Gastrocnemius medialis (tissue), 4 donors: ENCODE measurements around the gene TNNT3. TPM values are rescaled to one million over a fixed set of nuclear protein-coding genes. Genes with fewer than 3 reads are reported as not detected.

Experiments used
- ATAC-seq, 2 donors: fragments of 150-250 bp; one replicate each; pipeline ENCODE4 v1.9.1; 2016
- DNase-seq, 2 donors: peaks; one replicate each; pipeline ENCODE4 v3.0.0-alpha.2; 2019
- H3K27ac ChIP-seq, 4 donors: fragments of 200-600 bp; sonication (generic); 1 replicate in 1 of 4; 2 replicates in 3 of 4; pipeline ENCODE4 v1.5.1; 2016 to 2018; ENCODE audit warnings: mild to moderate bottlenecking in 2 of 4, moderate library complexity in 1 of 4
- H3K27me3 ChIP-seq, 3 donors: fragments of 200-600 bp; sonication (generic) in 2 of 3; 1 replicate in 1 of 3; 2 replicates in 2 of 3; pipeline versions ENCODE4 v1.5.1 to v1.6.0; 2016 to 2019; ENCODE audit warnings: mild to moderate bottlenecking in 1 of 3, moderate library complexity in 1 of 3
- H3K36me3 ChIP-seq, 2 donors: fragments of 200-600 bp; sonication (generic) in 1 of 2; one replicate each; pipeline ENCODE4 v1.5.1; 2017 to 2018
- H3K4me1 ChIP-seq, 2 donors: fragments of 200-600 bp; sonication (generic) in 1 of 2; one replicate each; pipeline ENCODE4 v1.5.1; 2016 to 2017; ENCODE audit warnings: mild to moderate bottlenecking in 2 of 2
- H3K4me3 ChIP-seq, 4 donors: fragments of 200-600 bp; sonication (generic) in 3 of 4; 1 replicate in 1 of 4; 2 replicates in 3 of 4; pipeline ENCODE4 v1.5.1; 2016 to 2019; ENCODE audit warnings: mild to moderate bottlenecking in 2 of 4
- H3K9me3 ChIP-seq, 3 donors: fragments of 200-600 bp; sonication (generic) in 2 of 3; 1 replicate in 1 of 3; 2 replicates in 2 of 3; pipeline ENCODE4 v1.5.1; 2016 to 2019
- POLR2A ChIP-seq, 2 donors: fragments of 450-650 bp; IDR thresholded peaks; one replicate each; pipeline ENCODE4 v1.6.1; 2017; ENCODE audit warnings: antibody characterized with exemption in 2 of 2, mild to moderate bottlenecking in 2 of 2, moderate library complexity in 2 of 2
- in situ Hi-C, 4 donors: fragments of 200-750 bp; cut with MboI; loops; one replicate each; pipeline versions ENCODE4 v1.15.0 to v1.8.0; 2017; ENCODE audit warnings: low sequenced_read_pairs in 4 of 4
- intact Hi-C: fragments of 100-400 bp; cut with DNase I; formaldehyde crosslinking; loops from one replicate; pipeline ENCODE4 v1.15.1; 2023; ENCODE audit warnings: low total_unique reads
- total RNA-seq, 4 donors: library from RNA; depleted of rRNA; stranded (reverse); fragments of >200 nt; gene quantifications; one replicate each; pipeline versions ENCODE4 v1.1.0 to v1.2.3, GENCODE V29; 2016
- TF ChIP-seq, protein P1 (sequence below), 5 experiments: fragments of 450-650 bp in 3 of 5; fragments of 200-600 bp in 2 of 5; sonication (generic) in 2 of 5; IDR thresholded peaks in 4 of 5; conservative IDR thresholded peaks in 1 of 5; 1 replicate in 4 of 5; 2 replicates in 1 of 5; pipeline ENCODE4 v1.5.1; 2016 to 2019; ENCODE audit warnings: antibody characterized with exemption in 5 of 5, mild to moderate bottlenecking in 3 of 5, moderate library complexity in 3 of 5

TNNT3 gene
- total RNA-seq, 4 donors from 2014 or later = 1,260 to 3,441 (median 1,835) TPM

DNA sequence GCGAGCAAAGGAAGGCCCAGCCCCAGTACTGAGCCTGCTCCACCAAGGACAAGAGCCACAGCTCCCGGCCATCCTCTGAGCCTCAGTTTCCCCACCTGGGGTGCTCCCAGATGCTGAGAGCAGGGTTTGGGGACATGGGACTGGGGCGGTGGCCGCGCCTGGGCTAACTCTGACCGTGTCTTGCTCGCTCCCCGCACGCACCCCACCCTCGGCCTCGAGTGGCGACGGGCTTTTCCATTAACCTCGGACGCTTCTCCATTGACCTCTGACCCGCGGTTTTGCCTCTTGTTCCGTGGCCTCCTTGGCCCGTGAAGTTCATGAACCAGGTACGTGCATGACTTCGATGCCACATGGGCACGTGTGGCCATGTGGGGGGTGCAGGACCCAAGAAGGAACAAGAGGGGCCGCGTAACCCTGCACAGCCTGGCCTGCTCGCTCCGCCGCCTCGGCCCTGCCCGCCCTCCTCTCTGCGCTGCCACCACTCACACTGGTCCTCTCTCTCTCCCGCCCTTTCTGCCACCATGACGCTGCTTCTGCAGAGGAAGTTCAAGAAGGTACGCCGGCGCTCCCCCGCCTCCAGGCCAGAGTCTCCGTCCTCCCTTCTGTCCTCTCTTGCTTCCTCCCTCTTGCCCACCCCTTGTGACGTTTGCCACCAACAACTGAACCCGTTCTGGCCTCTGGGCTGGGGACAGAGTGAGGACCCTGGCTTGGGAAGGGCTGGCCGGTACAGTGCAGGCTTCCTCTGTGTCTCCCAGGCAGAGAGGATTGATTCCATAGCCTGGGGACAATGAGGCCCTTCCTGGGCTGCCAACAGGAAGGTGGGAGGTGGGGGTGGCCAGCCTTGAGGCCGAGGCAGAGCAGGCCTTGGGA is 6.9 kb downstream of the TNNT3 start:
- H3K9me3 ChIP-seq = no peaks in the 10 kb centered on the region
- in situ Hi-C loops = no loop called here
- DNase-seq (peak in 1 of 2 donors; percentile 20), ATAC-seq (no peak)
- peak overlapping the region; percentile 53 to 99 (median 79) for H3K27ac ChIP-seq
- no peak overlapping the region for H3K4me3 ChIP-seq
- peaks cover 16 to 40% of the 10 kb centered on the region in 2 donors for H3K4me1 ChIP-seq
- no peaks in the 10 kb centered on the region for H3K36me3 ChIP-seq
- no peaks in the 10 kb centered on the region for H3K27me3 ChIP-seq
- no peak for TF ChIP-seq POLR2A (IDR thresholded peaks at IDR 0.05)
- TF ChIP-seq, protein P1, sequence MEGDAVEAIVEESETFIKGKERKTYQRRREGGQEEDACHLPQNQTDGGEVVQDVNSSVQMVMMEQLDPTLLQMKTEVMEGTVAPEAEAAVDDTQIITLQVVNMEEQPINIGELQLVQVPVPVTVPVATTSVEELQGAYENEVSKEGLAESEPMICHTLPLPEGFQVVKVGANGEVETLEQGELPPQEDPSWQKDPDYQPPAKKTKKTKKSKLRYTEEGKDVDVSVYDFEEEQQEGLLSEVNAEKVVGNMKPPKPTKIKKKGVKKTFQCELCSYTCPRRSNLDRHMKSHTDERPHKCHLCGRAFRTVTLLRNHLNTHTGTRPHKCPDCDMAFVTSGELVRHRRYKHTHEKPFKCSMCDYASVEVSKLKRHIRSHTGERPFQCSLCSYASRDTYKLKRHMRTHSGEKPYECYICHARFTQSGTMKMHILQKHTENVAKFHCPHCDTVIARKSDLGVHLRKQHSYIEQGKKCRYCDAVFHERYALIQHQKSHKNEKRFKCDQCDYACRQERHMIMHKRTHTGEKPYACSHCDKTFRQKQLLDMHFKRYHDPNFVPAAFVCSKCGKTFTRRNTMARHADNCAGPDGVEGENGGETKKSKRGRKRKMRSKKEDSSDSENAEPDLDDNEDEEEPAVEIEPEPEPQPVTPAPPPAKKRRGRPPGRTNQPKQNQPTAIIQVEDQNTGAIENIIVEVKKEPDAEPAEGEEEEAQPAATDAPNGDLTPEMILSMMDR (IDR thresholded peaks at IDR 0.05 in 4 of 5, conservative IDR thresholded peaks at IDR 0.05 in 1 of 5) = no peak
- intact Hi-C loops = no loop called here

- Histone ChIP-seq H3K4me1 (peaks cover 15 to 31% of the 10 kb centered on the region in 2 donors), H3K9me3 (no peaks in the 10 kb centered on the region), H3K27me3 (no peaks in the 10 kb centered on the region), H3K4me3 (no peak overlapping the region), H3K36me3 (no peaks in the 10 kb centered on the region), H3K27ac (peak overlapping the region; percentile 53 to 99 (median 79))
- intact Hi-C loops (no loop called here), in situ Hi-C loops (no loop called here)
- TF ChIP-seq POLR2A (IDR thresholded peaks at IDR 0.05) = no peak
- TF ChIP-seq, protein P1 (IDR thresholded peaks at IDR 0.05 in 4 of 5, conservative IDR thresholded peaks at IDR 0.05 in 1 of 5) = no peak
- DNase-seq = peak in 1 of 2 donors; percentile 50
- peak in 1 of 2 donors; percentile 13 for ATAC-seq
Measured at GRCh38 chr11:1927026-1927847, 7.7 kb downstream of the TNNT3 start.

DNA sequence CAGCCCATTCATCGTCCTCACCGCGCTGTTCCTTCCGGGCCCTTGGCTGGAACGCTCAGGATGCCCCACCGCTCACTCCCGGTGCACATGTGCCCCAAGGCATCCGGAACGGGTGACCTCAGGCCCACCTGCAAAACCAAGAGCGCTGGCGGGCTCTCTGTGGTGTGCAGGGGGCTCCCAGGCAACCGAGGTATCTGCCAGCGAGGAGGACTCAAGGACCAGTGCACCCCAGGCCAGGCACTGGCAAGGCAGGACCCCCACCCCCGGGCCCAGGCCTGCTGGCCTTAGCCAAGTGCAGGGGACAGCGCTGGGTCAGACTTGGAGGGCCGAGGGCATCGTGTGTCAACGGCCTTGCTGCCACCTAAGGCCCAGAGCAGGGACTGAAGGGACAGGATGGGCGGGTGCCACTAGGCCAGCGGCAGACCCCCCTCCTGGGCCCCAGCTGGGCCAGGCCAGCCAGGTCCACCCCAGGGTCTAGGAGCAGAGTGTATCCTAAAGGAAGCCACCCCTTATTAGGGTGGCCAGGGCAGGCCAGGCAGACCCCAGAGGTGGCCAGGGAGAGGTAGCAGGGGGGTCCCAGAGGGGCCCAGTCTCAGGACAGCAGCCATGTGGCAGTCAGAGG is 8.5 kb downstream of the TNNT3 start:
- peaks cover 7 to 24% of the 10 kb centered on the region in 2 donors for H3K4me1 ChIP-seq

GRCh38 chr11:1928470-1928890 is 9.0 kb downstream of the TNNT3 start:
- Histone ChIP-seq H3K9me3 (no peaks in the 10 kb centered on the region), H3K27ac (peak overlapping the region; percentile 53 to 99 (median 79)), H3K36me3 (no peaks in the 10 kb centered on the region), H3K4me1 (peaks cover 6 to 22% of the 10 kb centered on the region in 2 donors), H3K27me3 (no peaks in the 10 kb centered on the region), H3K4me3 (no peak overlapping the region)
- in situ Hi-C loops (no loop called here), intact Hi-C loops (no loop called here)
- TF ChIP-seq, protein P1 (IDR thresholded peaks at IDR 0.05 in 4 of 5, conservative IDR thresholded peaks at IDR 0.05 in 1 of 5) = no peak
- TF ChIP-seq POLR2A (IDR thresholded peaks at IDR 0.05) = no peak
- ATAC-seq = peak in 1 of 2 donors; percentile 4
- no peak for DNase-seq

More for the DNA sequence above, 8.5 kb downstream of the TNNT3 start:
- no peak overlapping the region for H3K4me3 ChIP-seq
- TF ChIP-seq POLR2A (IDR thresholded peaks at IDR 0.05) = no peak
- TF ChIP-seq, protein P1 (IDR thresholded peaks at IDR 0.05 in 4 of 5, conservative IDR thresholded peaks at IDR 0.05 in 1 of 5) = no peak
- no peaks in the 10 kb centered on the region for H3K36me3 ChIP-seq
- ATAC-seq (no peak), DNase-seq (no peak)
- peak overlapping the region; percentile 53 to 99 (median 79) for H3K27ac ChIP-seq
- H3K27me3 ChIP-seq = no peaks in the 10 kb centered on the region
- in situ Hi-C loops = no loop called here
- H3K9me3 ChIP-seq = no peaks in the 10 kb centered on the region
- intact Hi-C loops = no loop called here
